Chondrocyte (in vitro differentiated cells): ENCODE measurements around the gene AUTS2. TPM values are rescaled to one million over a fixed set of nuclear protein-coding genes. Genes with fewer than 3 reads are reported as not detected.
"Not testable (repeated sequence)": the region's sequence is repeated elsewhere in the genome, so short reads cannot be mapped to it uniquely, and the experiment has no call there.

Source experiments
- DNase-seq: peaks from one replicate; pipeline ENCODE4 v3.0.0; 2021; ENCODE audit warnings: mixed read lengths, low spot score
- H3K27ac Mint-ChIP-seq: one replicate; pipeline ENCODE4 v1.8.0; 2021; ENCODE audit warnings: mild to moderate bottlenecking, moderate library complexity, mixed read lengths; ENCODE audit not compliant: unreplicated experiment
- H3K27me3 Mint-ChIP-seq: 2 replicates; pipeline ENCODE4 v1.8.0; 2021; ENCODE audit warnings: low read depth, mixed read lengths
- H3K36me3 Mint-ChIP-seq: 2 replicates; pipeline ENCODE4 v1.8.0; 2021; ENCODE audit warnings: low read depth, mixed read lengths
- H3K4me1 Mint-ChIP-seq: 2 replicates; pipeline ENCODE4 v1.8.0; 2021; ENCODE audit warnings: low read depth, mild to moderate bottlenecking, mixed read lengths
- H3K4me3 Mint-ChIP-seq: one replicate; pipeline ENCODE4 v1.8.0; 2021; ENCODE audit warnings: mild to moderate bottlenecking, moderate library complexity, mixed read lengths; ENCODE audit not compliant: unreplicated experiment
- H3K9me3 Mint-ChIP-seq: 2 replicates; pipeline ENCODE4 v1.8.0; 2021; ENCODE audit warnings: low read depth, mixed read lengths
- CTCF ChIP-seq: fragments of 200-600 bp; sonication (generic); IDR thresholded peaks from 2 replicates; pipeline ENCODE4 v1.5.0; 2021; ENCODE audit warnings: antibody characterized with exemption, mild to moderate bottlenecking, moderate library complexity
- total RNA-seq: library from RNA; stranded (reverse); gene quantifications from 3 replicates; pipeline ENCODE4 v1.2.1, GENCODE V29; 2021

AUTS2 gene
- total RNA-seq, 1 donor from 2014 or later, result 31.5 TPM

- DNase-seq, result no peak
- H3K27me3 Mint-ChIP-seq, result no peaks in the 10 kb centered on the region
- H3K36me3 Mint-ChIP-seq, result peaks cover 7% of the 10 kb centered on the region
- H3K9me3 Mint-ChIP-seq, result peaks cover 5% of the 10 kb centered on the region
- H3K27ac Mint-ChIP-seq, result no peak overlapping the region
- no peak for TF ChIP-seq CTCF
- H3K4me1 Mint-ChIP-seq, result peaks cover 17% of the 10 kb centered on the region
- no peak overlapping the region for H3K4me3 Mint-ChIP-seq
Measured at GRCh38 chr7:70726294-70726693, 1128.0 kb downstream of the AUTS2 start.

- no peak for DNase-seq
Measured at GRCh38 chr7:70726951-70727378, 1128.7 kb downstream of the AUTS2 start.

GRCh38 chr7:70727861-70728260 is 1129.6 kb downstream of the AUTS2 start:
- no peak for DNase-seq
- no peak overlapping the region for H3K4me3 Mint-ChIP-seq
- peaks cover 5% of the 10 kb centered on the region for H3K9me3 Mint-ChIP-seq
- no peaks in the 10 kb centered on the region for H3K27me3 Mint-ChIP-seq
- H3K27ac Mint-ChIP-seq, result no peak overlapping the region
- no peak for TF ChIP-seq CTCF
- H3K36me3 Mint-ChIP-seq, result peaks cover 7% of the 10 kb centered on the region
- H3K4me1 Mint-ChIP-seq, result peaks cover 17% of the 10 kb centered on the region

More at GRCh38 chr7:70726951-70727378, 1128.7 kb downstream of the AUTS2 start:
- peaks cover 5% of the 10 kb centered on the region for H3K9me3 Mint-ChIP-seq
- peaks cover 17% of the 10 kb centered on the region for H3K4me1 Mint-ChIP-seq
- H3K27ac Mint-ChIP-seq, result no peak overlapping the region
- TF ChIP-seq CTCF, result no peak
- H3K27me3 Mint-ChIP-seq, result no peaks in the 10 kb centered on the region
- H3K4me3 Mint-ChIP-seq, result no peak overlapping the region
- peaks cover 7% of the 10 kb centered on the region for H3K36me3 Mint-ChIP-seq

- Mint-ChIP-seq H3K4me1 (peaks cover 17% of the 10 kb centered on the region), H3K27me3 (no peaks in the 10 kb centered on the region), H3K36me3 (peaks cover 7% of the 10 kb centered on the region), H3K9me3 (peaks cover 5% of the 10 kb centered on the region), H3K27ac (peak overlapping the region; percentile 42), H3K4me3 (no peak overlapping the region)
- no peak for TF ChIP-seq CTCF
- no peak for DNase-seq
Measured at GRCh38 chr7:70728872-70729552, 1130.7 kb downstream of the AUTS2 start.

- Mint-ChIP-seq H3K4me1 (peaks cover 22% of the 10 kb centered on the region), H3K27ac (peak overlapping the region; percentile 42)
- H3K9me3 Mint-ChIP-seq, H3K36me3 Mint-ChIP-seq, H3K27me3 Mint-ChIP-seq, DNase-seq, H3K4me3 Mint-ChIP-seq: not testable (repeated sequence)
Measured at GRCh38 chr7:70729553-70730157, 1131.4 kb downstream of the AUTS2 start.
